HCT116 (cell line): ENCODE results near the gene TANGO6.

Experiments
- CBX3 ChIP-seq: IDR thresholded peaks from 2 replicates; pipeline ENCODE4 v1.6.1; 2012; ENCODE audit warnings: low read depth
- EGR1 ChIP-seq: IDR thresholded peaks from 2 replicates; pipeline ENCODE4 v1.6.1; 2012; ENCODE audit warnings: low read depth
- EZH2 ChIP-seq: fragments of 200-600 bp; sonication (generic); IDR thresholded peaks from 2 replicates; pipeline ENCODE4 v1.6.1; 2017; ENCODE audit warnings: antibody characterized with exemption, mixed run types
- EZH2phosphoT487 ChIP-seq: fragments of 200-600 bp; IDR thresholded peaks from 2 replicates; pipeline ENCODE4 v1.6.1; 2018; ENCODE audit warnings: antibody characterized with exemption, borderline replicate concordance
- JUND ChIP-seq: IDR thresholded peaks from 2 replicates; pipeline ENCODE4 v1.6.1; 2012
- POLR2A ChIP-seq: IDR thresholded peaks from 2 replicates; pipeline ENCODE4 v1.7.0; 2011; ENCODE audit warnings: borderline replicate concordance; ENCODE audit not compliant: insufficient read depth, insufficient read length; ENCODE audit errors: extremely low read depth
- POLR2AphosphoS5 ChIP-seq: IDR thresholded peaks from 2 replicates; pipeline ENCODE4 v1.6.1; 2011; ENCODE audit warnings: mild to moderate bottlenecking, low read depth, low read length, moderate library complexity
- RAD21 ChIP-seq: IDR thresholded peaks from 2 replicates; pipeline ENCODE4 v1.6.1; 2012; ENCODE audit warnings: low read depth, mild to moderate bottlenecking
- SIN3A ChIP-seq: IDR thresholded peaks from 2 replicates; pipeline ENCODE4 v1.6.1; 2012; ENCODE audit warnings: low read depth
- YY1 ChIP-seq: IDR thresholded peaks from 2 replicates; pipeline ENCODE4 v1.6.1; 2011; ENCODE audit warnings: low read length, low read depth, moderate library complexity, mild to moderate bottlenecking; ENCODE audit not compliant: insufficient replicate concordance; ENCODE audit errors: extremely low read depth
- TF ChIP-seq, protein P1 (sequence below): IDR thresholded peaks from 2 replicates; pipeline ENCODE4 v1.6.1; 2012; ENCODE audit warnings: low read depth
- TF ChIP-seq, protein P2 (sequence below): IDR thresholded peaks from 2 replicates; pipeline ENCODE4 v1.6.1; 2012
- TF ChIP-seq, protein P3 (sequence below), 3 experiments: fragments of 200-600 bp in 1 of 3; sonication (generic) in 1 of 3; IDR thresholded peaks in 2 of 3; conservative IDR thresholded peaks in 1 of 3; 2 replicates each; pipeline ENCODE4 v1.5.1; 2012 to 2017; ENCODE audit warnings: low read depth in 2 of 3, low read length in 2 of 3, antibody characterized with exemption in 1 of 3, borderline replicate concordance in 1 of 3, control low read depth in 1 of 3, mild to moderate bottlenecking in 1 of 3, mixed read lengths in 1 of 3, mixed run types in 1 of 3, moderate library complexity in 1 of 3; ENCODE audit not compliant: insufficient read depth in 1 of 3
- TF ChIP-seq, protein P4 (sequence below): IDR thresholded peaks from 2 replicates; pipeline ENCODE4 v1.6.1; 2012

DNA sequence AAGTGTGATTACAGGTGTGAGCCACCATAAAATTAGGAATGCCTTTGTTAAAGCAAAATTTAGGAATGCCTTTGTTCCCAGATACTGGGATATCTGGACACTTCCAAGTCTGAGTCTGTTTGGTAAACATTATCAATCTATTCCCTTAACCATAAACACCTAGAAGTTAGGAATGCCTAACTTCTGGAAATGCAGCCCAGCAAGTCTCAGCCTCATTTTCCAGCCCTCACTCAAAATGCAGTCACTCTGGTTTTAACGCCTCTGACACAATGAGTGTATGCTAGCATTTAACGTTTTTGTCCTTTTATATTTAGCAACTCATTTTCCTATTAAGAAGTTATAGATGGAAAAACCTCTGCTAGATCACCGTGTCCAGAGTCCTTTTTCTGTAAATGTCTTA is 227.7 kb downstream of the TANGO6 start:
- no peak for TF ChIP-seq JUND
- TF ChIP-seq, protein P1, sequence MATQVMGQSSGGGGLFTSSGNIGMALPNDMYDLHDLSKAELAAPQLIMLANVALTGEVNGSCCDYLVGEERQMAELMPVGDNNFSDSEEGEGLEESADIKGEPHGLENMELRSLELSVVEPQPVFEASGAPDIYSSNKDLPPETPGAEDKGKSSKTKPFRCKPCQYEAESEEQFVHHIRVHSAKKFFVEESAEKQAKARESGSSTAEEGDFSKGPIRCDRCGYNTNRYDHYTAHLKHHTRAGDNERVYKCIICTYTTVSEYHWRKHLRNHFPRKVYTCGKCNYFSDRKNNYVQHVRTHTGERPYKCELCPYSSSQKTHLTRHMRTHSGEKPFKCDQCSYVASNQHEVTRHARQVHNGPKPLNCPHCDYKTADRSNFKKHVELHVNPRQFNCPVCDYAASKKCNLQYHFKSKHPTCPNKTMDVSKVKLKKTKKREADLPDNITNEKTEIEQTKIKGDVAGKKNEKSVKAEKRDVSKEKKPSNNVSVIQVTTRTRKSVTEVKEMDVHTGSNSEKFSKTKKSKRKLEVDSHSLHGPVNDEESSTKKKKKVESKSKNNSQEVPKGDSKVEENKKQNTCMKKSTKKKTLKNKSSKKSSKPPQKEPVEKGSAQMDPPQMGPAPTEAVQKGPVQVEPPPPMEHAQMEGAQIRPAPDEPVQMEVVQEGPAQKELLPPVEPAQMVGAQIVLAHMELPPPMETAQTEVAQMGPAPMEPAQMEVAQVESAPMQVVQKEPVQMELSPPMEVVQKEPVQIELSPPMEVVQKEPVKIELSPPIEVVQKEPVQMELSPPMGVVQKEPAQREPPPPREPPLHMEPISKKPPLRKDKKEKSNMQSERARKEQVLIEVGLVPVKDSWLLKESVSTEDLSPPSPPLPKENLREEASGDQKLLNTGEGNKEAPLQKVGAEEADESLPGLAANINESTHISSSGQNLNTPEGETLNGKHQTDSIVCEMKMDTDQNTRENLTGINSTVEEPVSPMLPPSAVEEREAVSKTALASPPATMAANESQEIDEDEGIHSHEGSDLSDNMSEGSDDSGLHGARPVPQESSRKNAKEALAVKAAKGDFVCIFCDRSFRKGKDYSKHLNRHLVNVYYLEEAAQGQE, result no peak
- TF ChIP-seq, protein P2, sequence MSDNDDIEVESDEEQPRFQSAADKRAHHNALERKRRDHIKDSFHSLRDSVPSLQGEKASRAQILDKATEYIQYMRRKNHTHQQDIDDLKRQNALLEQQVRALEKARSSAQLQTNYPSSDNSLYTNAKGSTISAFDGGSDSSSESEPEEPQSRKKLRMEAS, result no peak
- no peak for TF ChIP-seq POLR2A
- TF ChIP-seq, protein P3, sequence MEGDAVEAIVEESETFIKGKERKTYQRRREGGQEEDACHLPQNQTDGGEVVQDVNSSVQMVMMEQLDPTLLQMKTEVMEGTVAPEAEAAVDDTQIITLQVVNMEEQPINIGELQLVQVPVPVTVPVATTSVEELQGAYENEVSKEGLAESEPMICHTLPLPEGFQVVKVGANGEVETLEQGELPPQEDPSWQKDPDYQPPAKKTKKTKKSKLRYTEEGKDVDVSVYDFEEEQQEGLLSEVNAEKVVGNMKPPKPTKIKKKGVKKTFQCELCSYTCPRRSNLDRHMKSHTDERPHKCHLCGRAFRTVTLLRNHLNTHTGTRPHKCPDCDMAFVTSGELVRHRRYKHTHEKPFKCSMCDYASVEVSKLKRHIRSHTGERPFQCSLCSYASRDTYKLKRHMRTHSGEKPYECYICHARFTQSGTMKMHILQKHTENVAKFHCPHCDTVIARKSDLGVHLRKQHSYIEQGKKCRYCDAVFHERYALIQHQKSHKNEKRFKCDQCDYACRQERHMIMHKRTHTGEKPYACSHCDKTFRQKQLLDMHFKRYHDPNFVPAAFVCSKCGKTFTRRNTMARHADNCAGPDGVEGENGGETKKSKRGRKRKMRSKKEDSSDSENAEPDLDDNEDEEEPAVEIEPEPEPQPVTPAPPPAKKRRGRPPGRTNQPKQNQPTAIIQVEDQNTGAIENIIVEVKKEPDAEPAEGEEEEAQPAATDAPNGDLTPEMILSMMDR (IDR thresholded peaks at IDR 0.05 in 2 of 3, conservative IDR thresholded peaks at IDR 0.05 in 1 of 3; ENCODE audit: borderline replicate concordance in 1 of 3, insufficient read depth in 1 of 3, low read depth in 2 of 3, low read length in 2 of 3), result no peak
- no peak for TF ChIP-seq CBX3
- no peak for TF ChIP-seq SIN3A
- no peak for TF ChIP-seq EGR1
- no peak for TF ChIP-seq POLR2AphosphoS5
- TF ChIP-seq EZH2, result no peak
- TF ChIP-seq, protein P4, sequence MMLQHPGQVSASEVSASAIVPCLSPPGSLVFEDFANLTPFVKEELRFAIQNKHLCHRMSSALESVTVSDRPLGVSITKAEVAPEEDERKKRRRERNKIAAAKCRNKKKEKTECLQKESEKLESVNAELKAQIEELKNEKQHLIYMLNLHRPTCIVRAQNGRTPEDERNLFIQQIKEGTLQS, result no peak
- TF ChIP-seq YY1, result no peak
- TF ChIP-seq RAD21, result no peak
- no peak for TF ChIP-seq EZH2phosphoT487
